Measurements from ENCODE around the gene TFIP11. TPM values are rescaled to one million over a fixed set of nuclear protein-coding genes. Genes with fewer than 3 reads are reported as not detected.

TFIP11 gene
- total and polyA plus RNA-seq, 9 of the 15 experiments (the other 6 are each of a cell fraction or from before 2014, with no cell fraction given): 11.5 to 38.1 (median 25.2) TPM

DNA sequence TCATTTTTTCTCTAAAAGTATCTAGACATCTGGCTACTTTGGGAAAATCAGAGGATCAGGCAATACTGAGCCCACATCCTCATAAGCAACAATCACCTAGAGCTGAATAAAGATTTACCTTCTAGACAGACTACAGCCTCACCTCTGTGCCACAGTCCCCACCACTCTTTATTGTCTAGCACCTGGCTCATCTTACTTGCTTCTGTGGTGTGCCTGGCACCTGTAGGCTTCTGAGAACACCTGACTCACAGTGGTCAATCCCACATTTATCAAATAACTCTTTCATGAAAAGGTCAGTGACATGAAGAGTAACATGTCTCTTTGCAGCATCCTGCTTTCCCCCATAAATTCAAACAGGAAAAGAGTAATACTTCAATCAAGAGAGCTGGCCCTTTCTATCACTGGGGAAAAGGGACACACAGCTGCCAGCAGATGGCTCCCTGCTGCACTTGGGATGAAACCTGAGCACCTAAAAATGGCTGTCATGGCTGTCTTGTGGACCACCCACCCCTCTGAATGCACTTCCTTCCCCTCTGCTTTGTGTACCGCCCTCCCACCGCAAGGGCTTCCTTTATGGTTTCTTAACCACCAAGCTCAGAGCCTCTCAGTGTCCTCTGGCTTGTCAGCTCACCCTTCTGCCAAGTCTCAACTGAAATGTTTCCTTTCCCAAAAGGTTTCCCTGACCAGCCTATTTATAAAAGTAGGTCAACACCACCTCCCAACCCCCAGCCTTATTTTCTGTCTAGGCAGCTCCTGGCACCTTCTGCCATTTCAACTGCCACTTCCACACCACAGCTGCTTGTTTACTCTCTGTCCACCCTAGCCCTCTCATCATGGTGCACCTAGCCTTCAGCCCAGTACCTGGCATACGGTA, 9.3 kb downstream of the TFIP11 start:
- no peaks in the 10 kb centered on the region for H3K9me3 ChIP-seq (replicated peaks; ENCODE audit: control insufficient read depth, insufficient read depth, low read depth, low read length)
- ChIA-PET POLR2A (interaction anchor here (1.3 to 2.5 kb wide), 2 partner anchors 9 kb away, joined by 5 to 7 read pairs; partner anchors contain the start of gene TFIP11), CTCF (ENCODE audit: low intra/inter-chr PET ratio) (interaction anchor here (0.7 to 1.2 kb wide), 2 partner anchors 163 to 1009 kb away, joined by 4 to 5 read pairs; no protein-coding TSS in a partner anchor)
- H4K20me1 ChIP-seq (replicated peaks; ENCODE audit: control insufficient read depth, insufficient read depth, low read length): no peaks in the 10 kb centered on the region
- H3K4me2 ChIP-seq (ENCODE audit: insufficient read depth, low read length): no peak overlapping the region
- ATAC-seq (peak; percentile 86), DNase-seq (ENCODE audit: extremely low read depth in 1 of 4, low spot score in 3 of 4) (peak in 2 of 4 experiments; percentile 31 to 37), FAIRE-seq (peak; percentile 69)
- no peaks in the 10 kb centered on the region; the same call in 2 of the 3 replicates for H3K79me2 ChIP-seq (ENCODE audit: control insufficient read depth, insufficient read depth, low read length)
- no peak overlapping the region for H3K27ac ChIP-seq (ENCODE audit: extremely low read depth, low read depth, low read length)
- H3K4me3 ChIP-seq: no peak overlapping the region
- intact Hi-C loops (cut with micrococcal nuclease): no loop called here
- H2AFZ ChIP-seq (ENCODE audit: low read depth, low read length): no peak overlapping the region
- in situ Hi-C loops (cut with MboI): no loop called here
- WGBS (ENCODE audit: insufficient coverage, low coverage, missing lambda C conversion rate): 90% methylated on average over 3 of the region's 3 CpGs
- H3K4me1 ChIP-seq (replicated peaks in 1 of 2; ENCODE audit: control insufficient read depth in 2 of 2, insufficient read depth in 2 of 2, low read length in 2 of 2): peaks cover 5 to 7% of the 10 kb centered on the region in 2 experiments; a peak in 3 of 5 replicates
- H3K36me3 ChIP-seq (ENCODE audit: control insufficient read depth, insufficient read depth, low read length): peaks cover 83% of the 10 kb centered on the region
- H3K9ac ChIP-seq (ENCODE audit: insufficient read depth in 1 of 2, low read depth in 2 of 2, low read length in 2 of 2): no peak overlapping the region
- no TSS peak for BruUV-seq (replicated peaks)
- no peaks in the 10 kb centered on the region for H3K9me1 ChIP-seq (ENCODE audit: control insufficient read depth, insufficient read depth, low read length)
- no peaks in the 10 kb centered on the region for H3K27me3 ChIP-seq (ENCODE audit: control insufficient read depth in 2 of 2, insufficient read depth in 2 of 2, low read length in 2 of 2)
- peak in 2 of 3 experiments; percentile 35 to 81 for TF ChIP-seq YY1 (IDR thresholded peaks at IDR 0.05; ENCODE audit: borderline replicate concordance in 1 of 3, control insufficient read depth in 1 of 3, extremely low read depth in 1 of 3, insufficient read depth in 3 of 3, insufficient read length in 1 of 3, insufficient replicate concordance in 2 of 3, low read depth in 1 of 3, low read length in 2 of 3)
- no peak for TF ChIP-seq RBM39 (optimal IDR thresholded peaks at IDR 0.05; ENCODE audit: low read depth, low read length)
- TF ChIP-seq, protein P1, sequence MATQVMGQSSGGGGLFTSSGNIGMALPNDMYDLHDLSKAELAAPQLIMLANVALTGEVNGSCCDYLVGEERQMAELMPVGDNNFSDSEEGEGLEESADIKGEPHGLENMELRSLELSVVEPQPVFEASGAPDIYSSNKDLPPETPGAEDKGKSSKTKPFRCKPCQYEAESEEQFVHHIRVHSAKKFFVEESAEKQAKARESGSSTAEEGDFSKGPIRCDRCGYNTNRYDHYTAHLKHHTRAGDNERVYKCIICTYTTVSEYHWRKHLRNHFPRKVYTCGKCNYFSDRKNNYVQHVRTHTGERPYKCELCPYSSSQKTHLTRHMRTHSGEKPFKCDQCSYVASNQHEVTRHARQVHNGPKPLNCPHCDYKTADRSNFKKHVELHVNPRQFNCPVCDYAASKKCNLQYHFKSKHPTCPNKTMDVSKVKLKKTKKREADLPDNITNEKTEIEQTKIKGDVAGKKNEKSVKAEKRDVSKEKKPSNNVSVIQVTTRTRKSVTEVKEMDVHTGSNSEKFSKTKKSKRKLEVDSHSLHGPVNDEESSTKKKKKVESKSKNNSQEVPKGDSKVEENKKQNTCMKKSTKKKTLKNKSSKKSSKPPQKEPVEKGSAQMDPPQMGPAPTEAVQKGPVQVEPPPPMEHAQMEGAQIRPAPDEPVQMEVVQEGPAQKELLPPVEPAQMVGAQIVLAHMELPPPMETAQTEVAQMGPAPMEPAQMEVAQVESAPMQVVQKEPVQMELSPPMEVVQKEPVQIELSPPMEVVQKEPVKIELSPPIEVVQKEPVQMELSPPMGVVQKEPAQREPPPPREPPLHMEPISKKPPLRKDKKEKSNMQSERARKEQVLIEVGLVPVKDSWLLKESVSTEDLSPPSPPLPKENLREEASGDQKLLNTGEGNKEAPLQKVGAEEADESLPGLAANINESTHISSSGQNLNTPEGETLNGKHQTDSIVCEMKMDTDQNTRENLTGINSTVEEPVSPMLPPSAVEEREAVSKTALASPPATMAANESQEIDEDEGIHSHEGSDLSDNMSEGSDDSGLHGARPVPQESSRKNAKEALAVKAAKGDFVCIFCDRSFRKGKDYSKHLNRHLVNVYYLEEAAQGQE (IDR thresholded peaks at IDR 0.05; ENCODE audit: borderline replicate concordance): peak; percentile 21; the same call in 1 of the 2 replicates
- TF ChIP-seq, protein P1 (CRISPR knock-in tag; IDR thresholded peaks at IDR 0.05; ENCODE audit: low read depth): no peak
- no peak for TF ChIP-seq CREB1 (IDR thresholded peaks at IDR 0.05)
- no peak for TF ChIP-seq CREB1 (CRISPR knock-in tag; IDR thresholded peaks at IDR 0.05)
- TF ChIP-seq, protein P2, sequence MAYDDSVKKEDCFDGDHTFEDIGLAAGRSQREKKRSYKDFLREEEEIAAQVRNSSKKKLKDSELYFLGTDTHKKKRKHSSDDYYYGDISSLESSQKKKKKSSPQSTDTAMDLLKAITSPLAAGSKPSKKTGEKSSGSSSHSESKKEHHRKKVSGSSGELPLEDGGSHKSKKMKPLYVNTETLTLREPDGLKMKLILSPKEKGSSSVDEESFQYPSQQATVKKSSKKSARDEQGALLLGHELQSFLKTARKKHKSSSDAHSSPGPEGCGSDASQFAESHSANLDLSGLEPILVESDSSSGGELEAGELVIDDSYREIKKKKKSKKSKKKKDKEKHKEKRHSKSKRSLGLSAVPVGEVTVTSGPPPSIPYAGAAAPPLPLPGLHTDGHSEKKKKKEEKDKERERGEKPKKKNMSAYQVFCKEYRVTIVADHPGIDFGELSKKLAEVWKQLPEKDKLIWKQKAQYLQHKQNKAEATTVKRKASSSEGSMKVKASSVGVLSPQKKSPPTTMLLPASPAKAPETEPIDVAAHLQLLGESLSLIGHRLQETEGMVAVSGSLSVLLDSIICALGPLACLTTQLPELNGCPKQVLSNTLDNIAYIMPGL (CRISPR knock-in tag; IDR thresholded peaks at IDR 0.05): no peak
- TF ChIP-seq ZNF41 (CRISPR knock-in tag; conservative IDR thresholded peaks at IDR 0.05): no peak
